ENCODE data around the gene MAPK11. TPM values are rescaled to one million over a fixed set of nuclear protein-coding genes. Genes with fewer than 3 reads are reported as not detected.

Gene MAPK11
- total and polyA plus RNA-seq, 9 of the 15 experiments (the other 6 are each of a cell fraction or from before 2014, with no cell fraction given), result 0.06 to 14.6 (median 5.3) TPM

- H3K4me1 ChIP-seq (replicated peaks in 1 of 2; ENCODE audit: control insufficient read depth in 2 of 2, insufficient read depth in 2 of 2, low read length in 2 of 2), result peaks cover 14 to 73% of the 10 kb centered on the region in 2 experiments; a peak in 3 of 5 replicates
- H3K9me3 ChIP-seq (replicated peaks; ENCODE audit: control insufficient read depth, insufficient read depth, low read depth, low read length), result no peaks in the 10 kb centered on the region
- H2AFZ ChIP-seq (ENCODE audit: low read depth, low read length), result no peak overlapping the region
- no peaks in the 10 kb centered on the region for H3K27me3 ChIP-seq (ENCODE audit: control insufficient read depth in 2 of 2, insufficient read depth in 2 of 2, low read length in 2 of 2)
- no TSS peak for BruUV-seq (replicated peaks)
- intact Hi-C loops (cut with micrococcal nuclease), result no loop called here
- no peak for FAIRE-seq
- no peaks in the 10 kb centered on the region for H4K20me1 ChIP-seq (replicated peaks; ENCODE audit: control insufficient read depth, insufficient read depth, low read length)
- H3K9me1 ChIP-seq (ENCODE audit: control insufficient read depth, insufficient read depth, low read length), result no peaks in the 10 kb centered on the region
- H3K36me3 ChIP-seq (ENCODE audit: control insufficient read depth, insufficient read depth, low read length), result no peaks in the 10 kb centered on the region; the same call in 2 of the 3 replicates
- peak in 1 of 4 experiments; percentile 24 for DNase-seq (ENCODE audit: extremely low read depth in 1 of 4, low spot score in 3 of 4)
- TF ChIP-seq ZBTB12 (CRISPR knock-in tag; IDR thresholded peaks at IDR 0.05), result no peak
- 0 out of 2 replicates have a peak, but pooled peaks have one; percentile 11 for TF ChIP-seq HNRNPL (IDR thresholded peaks at IDR 0.05; ENCODE audit: low read depth, low read length)
- CTCF ChIA-PET (ENCODE audit: low intra/inter-chr PET ratio), result no interaction called here
- WGBS (ENCODE audit: insufficient coverage, low coverage, missing lambda C conversion rate), result 89% methylated on average over 7 of the region's 93 CpGs
- H3K79me2 ChIP-seq (ENCODE audit: control insufficient read depth, insufficient read depth, low read length), result peaks cover 52% of the 10 kb centered on the region
- H3K4me3 ChIP-seq, result no peak overlapping the region
- H3K4me2 ChIP-seq (ENCODE audit: insufficient read depth, low read length), result no peak overlapping the region
- in situ Hi-C loops (cut with MboI), result no loop called here
- no peak for ATAC-seq
- POLR2A ChIA-PET, result interaction anchor here (0.8 to 1.1 kb wide), 2 partner anchors 12 to 20 kb away, joined by 3 to 4 read pairs; no protein-coding TSS in a partner anchor
- no peak overlapping the region for H3K9ac ChIP-seq (ENCODE audit: insufficient read depth in 1 of 2, low read depth in 2 of 2, low read length in 2 of 2)
- no peak overlapping the region for H3K27ac ChIP-seq (ENCODE audit: extremely low read depth, low read depth, low read length)
Observed at GRCh38 chr22:50299785-50300619, 29.8 kb upstream of the MAPK11 start.

All from K562 (cell line).